ENCODE data around the gene PHACTR1. TPM values are rescaled to one million over a fixed set of nuclear protein-coding genes. Genes with fewer than 3 reads are reported as not detected.

PHACTR1 gene
- total and polyA plus RNA-seq, 9 of the 15 experiments (the other 6 are each of a cell fraction or from before 2014, with no cell fraction given), result 11.5 to 32.6 (median 22.0) TPM

DNA sequence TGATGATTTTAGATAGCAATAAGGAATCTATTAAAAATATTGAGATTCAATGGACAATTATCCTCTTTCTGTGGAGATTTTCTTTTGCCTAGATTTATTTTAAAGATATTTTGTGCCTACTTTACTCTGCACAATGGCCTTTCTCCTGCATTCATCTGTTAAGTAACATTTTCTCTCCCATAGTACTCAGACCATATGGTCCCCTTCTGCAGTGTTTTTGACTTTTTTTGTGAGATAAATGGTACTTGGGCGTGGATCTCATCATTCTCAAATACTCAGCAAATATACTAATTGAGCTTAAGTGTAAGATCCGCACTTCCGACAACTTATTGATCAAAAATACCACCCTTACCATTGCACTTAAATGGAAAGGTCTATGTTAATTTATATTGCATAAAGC is 55.8 kb downstream of the PHACTR1 start:
- Histone ChIP-seq H3K9ac (ENCODE audit: insufficient read depth in 1 of 2, low read depth in 2 of 2, low read length in 2 of 2) (no peak overlapping the region), H3K79me2 (ENCODE audit: control insufficient read depth, insufficient read depth, low read length) (no peaks in the 10 kb centered on the region), H2AFZ (ENCODE audit: low read depth, low read length) (no peak overlapping the region), H3K9me3 (replicated peaks; ENCODE audit: control insufficient read depth, insufficient read depth, low read depth, low read length) (no peaks in the 10 kb centered on the region), H3K4me1 (replicated peaks in 1 of 2; ENCODE audit: control insufficient read depth in 2 of 2, insufficient read depth in 2 of 2, low read length in 2 of 2) (no peaks in the 10 kb centered on the region), H4K20me1 (replicated peaks; ENCODE audit: control insufficient read depth, insufficient read depth, low read length) (no peaks in the 10 kb centered on the region), H3K27ac (ENCODE audit: extremely low read depth, low read depth, low read length) (no peak overlapping the region), H3K9me1 (ENCODE audit: control insufficient read depth, insufficient read depth, low read length) (no peaks in the 10 kb centered on the region), H3K4me2 (ENCODE audit: insufficient read depth, low read length) (no peak overlapping the region), H3K4me3 (no peak overlapping the region), H3K27me3 (ENCODE audit: control insufficient read depth in 2 of 2, insufficient read depth in 2 of 2, low read length in 2 of 2) (no peaks in the 10 kb centered on the region), H3K36me3 (ENCODE audit: control insufficient read depth, insufficient read depth, low read length) (no peaks in the 10 kb centered on the region)
- intact Hi-C loops (cut with micrococcal nuclease), result no loop called here
- BruUV-seq (replicated peaks), result no TSS peak
- in situ Hi-C loops (cut with MboI), result no loop called here
- FAIRE-seq (no peak), ATAC-seq (no peak), DNase-seq (ENCODE audit: extremely low read depth in 1 of 4, low spot score in 3 of 4) (no peak)
- 0% methylated on average over 3 of the region's 3 CpGs for WGBS (ENCODE audit: insufficient coverage, low coverage, missing lambda C conversion rate)
- no peak for TF ChIP-seq ZNF165 (CRISPR knock-in tag; IDR thresholded peaks at IDR 0.05; ENCODE audit: borderline replicate concordance)
- TF ChIP-seq, protein P1, sequence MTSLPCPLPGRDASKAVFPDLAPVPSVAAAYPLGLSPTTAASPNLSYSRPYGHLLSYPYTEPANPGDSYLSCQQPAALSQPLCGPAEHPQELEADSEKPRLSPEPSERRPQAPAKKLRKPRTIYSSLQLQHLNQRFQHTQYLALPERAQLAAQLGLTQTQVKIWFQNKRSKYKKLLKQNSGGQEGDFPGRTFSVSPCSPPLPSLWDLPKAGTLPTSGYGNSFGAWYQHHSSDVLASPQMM (CRISPR knock-in tag; IDR thresholded peaks at IDR 0.05), result no peak
- TF ChIP-seq U2AF2 (optimal IDR thresholded peaks at IDR 0.05; ENCODE audit: low read depth, low read length), result no peak
- TF ChIP-seq, protein P2, sequence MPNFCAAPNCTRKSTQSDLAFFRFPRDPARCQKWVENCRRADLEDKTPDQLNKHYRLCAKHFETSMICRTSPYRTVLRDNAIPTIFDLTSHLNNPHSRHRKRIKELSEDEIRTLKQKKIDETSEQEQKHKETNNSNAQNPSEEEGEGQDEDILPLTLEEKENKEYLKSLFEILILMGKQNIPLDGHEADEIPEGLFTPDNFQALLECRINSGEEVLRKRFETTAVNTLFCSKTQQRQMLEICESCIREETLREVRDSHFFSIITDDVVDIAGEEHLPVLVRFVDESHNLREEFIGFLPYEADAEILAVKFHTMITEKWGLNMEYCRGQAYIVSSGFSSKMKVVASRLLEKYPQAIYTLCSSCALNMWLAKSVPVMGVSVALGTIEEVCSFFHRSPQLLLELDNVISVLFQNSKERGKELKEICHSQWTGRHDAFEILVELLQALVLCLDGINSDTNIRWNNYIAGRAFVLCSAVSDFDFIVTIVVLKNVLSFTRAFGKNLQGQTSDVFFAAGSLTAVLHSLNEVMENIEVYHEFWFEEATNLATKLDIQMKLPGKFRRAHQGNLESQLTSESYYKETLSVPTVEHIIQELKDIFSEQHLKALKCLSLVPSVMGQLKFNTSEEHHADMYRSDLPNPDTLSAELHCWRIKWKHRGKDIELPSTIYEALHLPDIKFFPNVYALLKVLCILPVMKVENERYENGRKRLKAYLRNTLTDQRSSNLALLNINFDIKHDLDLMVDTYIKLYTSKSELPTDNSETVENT (CRISPR knock-in tag; IDR thresholded peaks at IDR 0.05), result no peak
- TF ChIP-seq SRSF1 (IDR thresholded peaks at IDR 0.05; ENCODE audit: low read depth, low read length), result no peak
- no peak for TF ChIP-seq ZNF696 (CRISPR knock-in tag; conservative IDR thresholded peaks at IDR 0.05)
- TF ChIP-seq, protein P3, sequence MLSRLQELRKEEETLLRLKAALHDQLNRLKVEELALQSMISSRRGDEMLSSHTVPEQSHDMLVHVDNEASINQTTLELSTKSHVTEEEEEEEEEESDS (CRISPR knock-in tag; IDR thresholded peaks at IDR 0.05), result no peak
- no peak for TF ChIP-seq NCOA2 (IDR thresholded peaks at IDR 0.05; ENCODE audit: partially characterized antibody in 2 of 2)
- TF ChIP-seq ZNF184 (CRISPR knock-in tag; IDR thresholded peaks at IDR 0.05), result no peak
- no peak for TF ChIP-seq CSDE1 (IDR thresholded peaks at IDR 0.05)
- no peak for TF ChIP-seq RFX1 (IDR thresholded peaks at IDR 0.05)
- no peak for TF ChIP-seq XRCC5 (IDR thresholded peaks at IDR 0.05; ENCODE audit: low read depth, low read length)
- TF ChIP-seq CCAR2 (IDR thresholded peaks at IDR 0.05; ENCODE audit: low read depth, low read length), result no peak
- no peak for TF ChIP-seq ZNF766 (CRISPR knock-in tag; conservative IDR thresholded peaks at IDR 0.05)
- TF ChIP-seq HDAC8 (tag; IDR thresholded peaks at IDR 0.05), result no peak
- TF ChIP-seq TCFL5 (CRISPR knock-in tag; conservative IDR thresholded peaks at IDR 0.05), result no peak
- no peak for TF ChIP-seq ZNF41 (CRISPR knock-in tag; conservative IDR thresholded peaks at IDR 0.05)
- TF ChIP-seq ASH1L (IDR thresholded peaks at IDR 0.05; ENCODE audit: borderline replicate concordance, low read depth, partially characterized antibody), result no peak
- TF ChIP-seq ZNF586 (CRISPR knock-in tag; conservative IDR thresholded peaks at IDR 0.05), result no peak
- ChIA-PET CTCF (ENCODE audit: low intra/inter-chr PET ratio) (no interaction called here), POLR2A (no interaction called here)
